Measurements from ENCODE around the gene KYAT1. TPM values are rescaled to one million over a fixed set of nuclear protein-coding genes. Genes with fewer than 3 reads are reported as not detected.

The KYAT1 gene
- polyA plus RNA-seq, 2 of the 4 experiments (the other 2 are of a cell fraction), result 8.4 to 10.0 TPM

DNA sequence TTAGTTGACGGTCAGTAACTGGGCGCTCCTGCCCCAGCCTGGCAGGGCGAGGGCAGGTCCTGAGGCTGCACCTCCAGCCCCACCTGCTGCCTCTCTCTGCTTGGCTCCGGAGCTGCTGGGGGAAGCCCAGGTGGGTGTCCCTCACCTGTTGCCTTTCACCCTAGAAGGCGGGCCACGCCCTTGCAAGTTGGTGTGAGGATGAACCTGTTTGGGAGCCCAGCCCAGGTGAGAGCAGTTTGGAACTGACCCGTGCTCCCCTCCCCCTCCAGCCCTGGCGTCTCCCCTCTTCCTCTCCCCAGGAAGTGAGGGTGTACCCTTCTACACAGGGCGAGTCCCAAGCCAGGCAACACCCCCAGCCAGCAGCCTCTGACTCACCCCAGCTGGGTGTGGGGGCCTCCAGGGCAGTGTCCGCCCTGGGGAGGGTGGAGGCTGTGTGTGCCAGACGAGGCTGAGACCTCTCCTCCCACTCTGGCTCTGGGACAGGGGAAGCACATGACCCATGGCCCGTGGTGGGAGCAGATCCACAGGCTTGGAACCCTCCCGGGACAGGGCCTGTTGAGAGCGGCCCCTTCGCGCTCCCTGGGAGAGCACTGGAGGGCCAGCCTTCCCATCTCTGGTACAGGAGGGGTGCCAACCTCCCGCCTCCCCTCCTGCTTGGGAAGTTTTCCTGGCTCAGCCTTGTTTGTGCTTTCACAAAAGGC lies 10.6 kb upstream of the KYAT1 start (continued):
- TF ChIP-seq FOSL2 (IDR thresholded peaks at IDR 0.05) (peak; percentile 53; the same call in 1 of the 2 replicates), FOSL2 (CRISPR knock-in tag; IDR thresholded peaks at IDR 0.05) (peak; percentile 89), JUNB (IDR thresholded peaks at IDR 0.05) (no peak; the same call in 1 of the 2 replicates), POLR2A (IDR thresholded peaks at IDR 0.05; ENCODE audit: low read length) (no peak)

GRCh38 chr9:128891321-128892220 lies 9.8 kb upstream of the KYAT1 start:
- Histone ChIP-seq H3K27ac (peak overlapping the region; percentile 89 to 95), H3K4me2 (peak overlapping the region; percentile 71), H3K4me3 (0 out of 3 replicates have a peak overlapping the region, but pooled peaks have one; percentile 13), H3K4me1 (peaks cover 34% of the 10 kb centered on the region), H3K9me3 (no peaks in the 10 kb centered on the region)
- POLR2A ChIA-PET, result no interaction called here
- CTCF ChIA-PET, result interaction anchor here (1.0 to 1.2 kb wide), 5 partner anchors 10 to 54 kb away, joined by 3 to 9 read pairs (median 4); partner anchors contain the start of genes KYAT1 and LRRC8A
- WGBS (ENCODE audit: missing lambda C conversion rate), result 79% methylated on average over 15 of the region's 15 CpGs
- no peak for DNase-seq (ENCODE audit: low read depth in 1 of 2, low spot score in 1 of 2)
- FAIRE-seq, result no peak
- ATAC-seq, result 0 out of 6 replicates have a peak, but pooled peaks of 1 of the 2 experiments have one; percentile 4
- TF ChIP-seq ZSCAN20 (CRISPR knock-in tag; IDR thresholded peaks at IDR 0.05) (no peak), ZFP36 (IDR thresholded peaks at IDR 0.05; ENCODE audit: borderline replicate concordance, partially characterized antibody) (peak; percentile 26)

DNA sequence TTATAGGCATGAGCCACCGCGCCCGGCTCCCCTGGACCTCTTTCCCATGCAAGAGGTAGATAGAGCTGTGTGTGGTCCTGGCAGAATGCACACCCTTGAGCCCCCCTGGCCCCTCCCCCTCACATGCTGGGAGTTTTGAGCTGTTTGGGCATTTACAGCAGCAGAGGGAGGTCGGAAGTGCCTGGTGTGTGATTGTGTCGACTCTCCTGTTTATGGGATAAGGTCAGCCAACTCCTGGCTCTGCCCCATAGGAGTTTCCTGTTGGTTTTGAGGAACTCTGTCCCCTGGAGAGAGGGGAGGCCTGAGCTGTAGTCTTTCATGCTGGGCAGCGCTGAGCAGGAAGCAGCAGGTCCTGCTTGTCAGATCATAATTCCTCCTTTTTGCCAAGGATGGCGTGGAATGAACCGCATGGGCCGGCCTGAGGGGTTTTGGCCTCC lies 6.2 kb upstream of the KYAT1 start:
- DNase-seq (ENCODE audit: low read depth in 1 of 2, low spot score in 1 of 2) (no peak), ATAC-seq (no peak), FAIRE-seq (no peak)
- H3K4me1 ChIP-seq, result peaks cover 40% of the 10 kb centered on the region
- ChIA-PET CTCF (interaction anchor here (0.6 to 3.6 kb wide), 5 partner anchors 25 to 186 kb away, joined by 3 to 34 read pairs (median 3); partner anchors contain the start of gene PKN3), POLR2A (no interaction called here)
- no peaks in the 10 kb centered on the region for H3K9me3 ChIP-seq
- H3K4me2 ChIP-seq, result no peak overlapping the region
- H3K4me3 ChIP-seq, result no peak overlapping the region
- H3K27ac ChIP-seq, result peak overlapping the region in 1 of 2 experiments; percentile 13; a peak in 1 of 6 replicates
- WGBS (ENCODE audit: missing lambda C conversion rate), result 78% methylated on average over 9 of the region's 9 CpGs
- TF ChIP-seq PBX3 (IDR thresholded peaks at IDR 0.05) (no peak), HEYL (CRISPR knock-in tag; IDR thresholded peaks at IDR 0.05) (no peak), TP53 (CRISPR knock-in tag; IDR thresholded peaks at IDR 0.05) (no peak), POLR2AphosphoS2 (conservative IDR thresholded peaks at IDR 0.05; ENCODE audit: low read length) (no peak), MAZ (IDR thresholded peaks at IDR 0.05; ENCODE audit: borderline replicate concordance, low read depth, low read length) (no peak), FOSL2 (IDR thresholded peaks at IDR 0.05) (no peak), FOSL2 (CRISPR knock-in tag; IDR thresholded peaks at IDR 0.05) (no peak), RAD21 (conservative IDR thresholded peaks at IDR 0.05 in 1 of 2, IDR thresholded peaks at IDR 0.05 in 1 of 2) (no peak), EP300 (IDR thresholded peaks at IDR 0.05) (no peak)

- ChIA-PET CTCF (interaction anchor here (1.2 to 3.2 kb wide), 3 partner anchors 13 to 41 kb away, joined by 3 to 13 read pairs (median 4); no protein-coding TSS in a partner anchor), POLR2A (no interaction called here)
- Histone ChIP-seq H3K9me3 (no peaks in the 10 kb centered on the region), H3K4me2 (no peak overlapping the region), H3K4me3 (no peak overlapping the region), H3K4me1 (peaks cover 31% of the 10 kb centered on the region), H3K27ac (no peak overlapping the region)
- DNase-seq (ENCODE audit: low read depth in 1 of 2, low spot score in 1 of 2), result no peak
- FAIRE-seq, result no peak
- no peak for ATAC-seq
- WGBS (ENCODE audit: missing lambda C conversion rate), result 93% methylated on average over 3 of the region's 3 CpGs
- no peak for TF ChIP-seq TP53 (CRISPR knock-in tag; IDR thresholded peaks at IDR 0.05)
- TF ChIP-seq HMGXB4 (CRISPR knock-in tag; IDR thresholded peaks at IDR 0.05; ENCODE audit: borderline replicate concordance), result no peak
- TF ChIP-seq SMC3 (IDR thresholded peaks at IDR 0.05), result no peak
- TF ChIP-seq HEYL (CRISPR knock-in tag; IDR thresholded peaks at IDR 0.05), result no peak
- TF ChIP-seq ZC3H11A (IDR thresholded peaks at IDR 0.05), result no peak
- no peak for TF ChIP-seq ZSCAN20 (CRISPR knock-in tag; IDR thresholded peaks at IDR 0.05)
- TF ChIP-seq, protein P1, sequence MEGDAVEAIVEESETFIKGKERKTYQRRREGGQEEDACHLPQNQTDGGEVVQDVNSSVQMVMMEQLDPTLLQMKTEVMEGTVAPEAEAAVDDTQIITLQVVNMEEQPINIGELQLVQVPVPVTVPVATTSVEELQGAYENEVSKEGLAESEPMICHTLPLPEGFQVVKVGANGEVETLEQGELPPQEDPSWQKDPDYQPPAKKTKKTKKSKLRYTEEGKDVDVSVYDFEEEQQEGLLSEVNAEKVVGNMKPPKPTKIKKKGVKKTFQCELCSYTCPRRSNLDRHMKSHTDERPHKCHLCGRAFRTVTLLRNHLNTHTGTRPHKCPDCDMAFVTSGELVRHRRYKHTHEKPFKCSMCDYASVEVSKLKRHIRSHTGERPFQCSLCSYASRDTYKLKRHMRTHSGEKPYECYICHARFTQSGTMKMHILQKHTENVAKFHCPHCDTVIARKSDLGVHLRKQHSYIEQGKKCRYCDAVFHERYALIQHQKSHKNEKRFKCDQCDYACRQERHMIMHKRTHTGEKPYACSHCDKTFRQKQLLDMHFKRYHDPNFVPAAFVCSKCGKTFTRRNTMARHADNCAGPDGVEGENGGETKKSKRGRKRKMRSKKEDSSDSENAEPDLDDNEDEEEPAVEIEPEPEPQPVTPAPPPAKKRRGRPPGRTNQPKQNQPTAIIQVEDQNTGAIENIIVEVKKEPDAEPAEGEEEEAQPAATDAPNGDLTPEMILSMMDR (IDR thresholded peaks at IDR 0.05), result no peak
- TF ChIP-seq KDM5A (IDR thresholded peaks at IDR 0.05), result no peak
- no peak for TF ChIP-seq MYC (IDR thresholded peaks at IDR 0.05; ENCODE audit: borderline replicate concordance, low read length)
- TF ChIP-seq EHF (CRISPR knock-in tag; IDR thresholded peaks at IDR 0.05), result no peak
- TF ChIP-seq MAFK (IDR thresholded peaks at IDR 0.05; ENCODE audit: partially characterized antibody), result no peak
- no peak for TF ChIP-seq HOXB5 (CRISPR knock-in tag; IDR thresholded peaks at IDR 0.05)
Measured at GRCh38 chr9:128887049-128887448, 5.3 kb upstream of the KYAT1 start.
